ENCODE measurements around the gene MISP. TPM values are rescaled to one million over a fixed set of nuclear protein-coding genes. Genes with fewer than 3 reads are reported as not detected.

MISP gene
- polyA plus RNA-seq, 1 of the 3 experiments (the other 2 are of a cell fraction): 0.08 TPM

DNA sequence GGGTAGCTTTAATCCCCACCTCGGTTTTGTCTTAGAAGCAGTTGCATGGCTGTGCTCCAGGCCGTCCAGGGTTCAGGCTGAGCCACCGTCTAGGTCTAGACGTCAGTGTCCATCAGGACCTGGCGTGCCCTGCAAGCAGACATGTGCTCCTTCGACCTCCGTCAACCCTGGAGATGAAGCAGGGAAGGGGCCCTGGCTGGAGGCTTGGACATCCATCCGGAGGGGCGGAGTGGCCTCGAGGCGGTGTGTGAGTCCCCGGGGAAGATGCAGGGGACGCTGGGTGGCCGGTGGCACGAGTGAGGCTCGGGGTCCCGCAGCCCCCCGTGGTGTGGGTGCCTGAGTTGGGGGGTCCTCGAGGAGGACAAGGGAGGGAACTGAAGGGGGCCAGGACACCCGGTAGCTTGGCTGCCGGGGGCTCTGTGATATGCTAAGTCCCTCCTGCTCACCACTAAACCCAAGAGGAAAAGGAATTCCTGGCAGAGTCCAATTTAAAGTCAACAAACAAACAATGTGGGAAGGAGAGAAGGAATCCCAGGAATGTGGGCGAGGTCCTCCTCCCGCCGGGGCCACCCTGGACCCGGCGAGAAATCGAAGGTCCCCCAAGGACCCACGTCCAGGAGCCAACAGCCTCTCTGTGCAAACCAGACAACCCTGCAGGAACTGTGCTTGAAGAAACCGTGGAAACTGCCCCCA lies 31.4 kb downstream of the MISP start:
- Histone ChIP-seq H3K4me2 (peak overlapping the region; percentile 34; the same call in 1 of the 2 replicates), H3F3A (replicated peaks; ENCODE audit: insufficient read depth) (no peaks in the 10 kb centered on the region), H3K27me3 (ENCODE audit: insufficient read depth) (no peaks in the 10 kb centered on the region), H3K36me3 (replicated peaks in 1 of 2; ENCODE audit: control insufficient read depth in 1 of 2, insufficient read depth in 2 of 2, low read length in 1 of 2) (no peaks in the 10 kb centered on the region), H3K4me1 (ENCODE audit: control insufficient read depth in 1 of 2, insufficient read depth in 2 of 2, low read depth in 1 of 2, low read length in 1 of 2) (peaks cover 0 to 6% of the 10 kb centered on the region in 2 experiments; a peak in 1 of 4 replicates), H3K79me2 (ENCODE audit: insufficient read depth) (no peaks in the 10 kb centered on the region), H4K20me1 (ENCODE audit: insufficient read depth) (no peaks in the 10 kb centered on the region), H3K9me2 (no peaks in the 10 kb centered on the region), H3K9ac (no peak overlapping the region), H2AFZ (ENCODE audit: low read depth) (no peak overlapping the region), H3K4me3 (ENCODE audit: low read depth in 2 of 2, low read length in 1 of 2) (no peak overlapping the region), H3K9me3 (no peaks in the 10 kb centered on the region), H3K27ac (ENCODE audit: low read depth in 2 of 2, low read length in 1 of 2) (no peak overlapping the region)
- CTCF ChIA-PET: interaction anchor here (0.6 to 1.0 kb wide), 2 partner anchors 48 to 136 kb away, joined by 3 to 4 read pairs; no protein-coding TSS in a partner anchor
- POLR2A ChIA-PET: interaction anchor here (0.6 kb wide), 1 partner anchor 10 kb away, joined by 3 read pairs; no protein-coding TSS in a partner anchor
- no peak for TF ChIP-seq YY1 (IDR thresholded peaks at IDR 0.05; ENCODE audit: low read depth)
- TF ChIP-seq MEF2A (IDR thresholded peaks at IDR 0.05; ENCODE audit: borderline replicate concordance, low read depth): no peak
- no peak for TF ChIP-seq EP300 (IDR thresholded peaks at IDR 0.05; ENCODE audit: borderline replicate concordance in 1 of 2, low read depth in 1 of 2, low read length in 1 of 2)
- TF ChIP-seq TAF1 (IDR thresholded peaks at IDR 0.05; ENCODE audit: borderline replicate concordance, low read depth, low read length): no peak
- no peak for TF ChIP-seq MXI1 (IDR thresholded peaks at IDR 0.05; ENCODE audit: low read depth, low read length)
- TF ChIP-seq, protein P1, sequence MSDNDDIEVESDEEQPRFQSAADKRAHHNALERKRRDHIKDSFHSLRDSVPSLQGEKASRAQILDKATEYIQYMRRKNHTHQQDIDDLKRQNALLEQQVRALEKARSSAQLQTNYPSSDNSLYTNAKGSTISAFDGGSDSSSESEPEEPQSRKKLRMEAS (IDR thresholded peaks at IDR 0.05; ENCODE audit: low read depth): no peak
- TF ChIP-seq RXRA (IDR thresholded peaks at IDR 0.05; ENCODE audit: borderline replicate concordance, low read depth): no peak
- no peak for TF ChIP-seq POLR2AphosphoS5 (IDR thresholded peaks at IDR 0.05; ENCODE audit: low read depth, low read length)
- WGBS (ENCODE audit: low lambda C conversion rate): 59% methylated on average over 27 of the region's 29 CpGs
- no peak for DNase-seq

GRCh38 chr19:782878-783668 lies 32.2 kb downstream of the MISP start:
- Histone ChIP-seq H3K79me2 (ENCODE audit: insufficient read depth) (no peaks in the 10 kb centered on the region), H3K36me3 (replicated peaks in 1 of 2; ENCODE audit: control insufficient read depth in 1 of 2, insufficient read depth in 2 of 2, low read length in 1 of 2) (no peaks in the 10 kb centered on the region), H3K4me1 (ENCODE audit: control insufficient read depth in 1 of 2, insufficient read depth in 2 of 2, low read depth in 1 of 2, low read length in 1 of 2) (peaks cover 0 to 6% of the 10 kb centered on the region in 2 experiments; a peak in 1 of 4 replicates), H3K4me3 (ENCODE audit: low read depth in 2 of 2, low read length in 1 of 2) (no peak overlapping the region), H3F3A (replicated peaks; ENCODE audit: insufficient read depth) (no peaks in the 10 kb centered on the region), H3K9me2 (no peaks in the 10 kb centered on the region), H3K9me3 (no peaks in the 10 kb centered on the region), H3K27ac (ENCODE audit: low read depth in 2 of 2, low read length in 1 of 2) (no peak overlapping the region), H4K20me1 (ENCODE audit: insufficient read depth) (no peaks in the 10 kb centered on the region), H2AFZ (ENCODE audit: low read depth) (no peak overlapping the region), H3K9ac (no peak overlapping the region), H3K27me3 (ENCODE audit: insufficient read depth) (no peaks in the 10 kb centered on the region), H3K4me2 (0 out of 2 replicates have a peak overlapping the region, but pooled peaks have one; percentile 34)
- CTCF ChIA-PET: interaction anchor here (1.2 to 1.3 kb wide), 2 partner anchors 67 to 73 kb away, joined by 3 to 4 read pairs; no protein-coding TSS in a partner anchor
- DNase-seq: no peak
- TF ChIP-seq CHD2 (IDR thresholded peaks at IDR 0.05; ENCODE audit: low read length, partially characterized antibody) (no peak), NFIC (IDR thresholded peaks at IDR 0.05; ENCODE audit: borderline replicate concordance) (no peak), POLR2AphosphoS5 (IDR thresholded peaks at IDR 0.05; ENCODE audit: low read depth, low read length) (no peak), RFX5 (IDR thresholded peaks at IDR 0.05; ENCODE audit: low read length) (no peak), USF2 (IDR thresholded peaks at IDR 0.05; ENCODE audit: borderline replicate concordance, low read depth, low read length) (no peak), GATA2 (CRISPR knock-in tag; IDR thresholded peaks at IDR 0.05) (no peak)
- TF ChIP-seq, protein P1 (IDR thresholded peaks at IDR 0.05; ENCODE audit: low read depth): no peak
- TF ChIP-seq, protein P2, sequence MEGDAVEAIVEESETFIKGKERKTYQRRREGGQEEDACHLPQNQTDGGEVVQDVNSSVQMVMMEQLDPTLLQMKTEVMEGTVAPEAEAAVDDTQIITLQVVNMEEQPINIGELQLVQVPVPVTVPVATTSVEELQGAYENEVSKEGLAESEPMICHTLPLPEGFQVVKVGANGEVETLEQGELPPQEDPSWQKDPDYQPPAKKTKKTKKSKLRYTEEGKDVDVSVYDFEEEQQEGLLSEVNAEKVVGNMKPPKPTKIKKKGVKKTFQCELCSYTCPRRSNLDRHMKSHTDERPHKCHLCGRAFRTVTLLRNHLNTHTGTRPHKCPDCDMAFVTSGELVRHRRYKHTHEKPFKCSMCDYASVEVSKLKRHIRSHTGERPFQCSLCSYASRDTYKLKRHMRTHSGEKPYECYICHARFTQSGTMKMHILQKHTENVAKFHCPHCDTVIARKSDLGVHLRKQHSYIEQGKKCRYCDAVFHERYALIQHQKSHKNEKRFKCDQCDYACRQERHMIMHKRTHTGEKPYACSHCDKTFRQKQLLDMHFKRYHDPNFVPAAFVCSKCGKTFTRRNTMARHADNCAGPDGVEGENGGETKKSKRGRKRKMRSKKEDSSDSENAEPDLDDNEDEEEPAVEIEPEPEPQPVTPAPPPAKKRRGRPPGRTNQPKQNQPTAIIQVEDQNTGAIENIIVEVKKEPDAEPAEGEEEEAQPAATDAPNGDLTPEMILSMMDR (IDR thresholded peaks at IDR 0.05): no peak
- WGBS (ENCODE audit: low lambda C conversion rate): 75% methylated on average over 30 of the region's 30 CpGs
- POLR2A ChIA-PET: no interaction called here

Measured in SK-N-SH (cell line).